ENCODE results near the gene PKD2L2. TPM values are rescaled to one million over a fixed set of nuclear protein-coding genes. Genes with fewer than 3 reads are reported as not detected.

Gene PKD2L2
- total RNA-seq, 1 experiment from 2014 or later = not detected

DNA sequence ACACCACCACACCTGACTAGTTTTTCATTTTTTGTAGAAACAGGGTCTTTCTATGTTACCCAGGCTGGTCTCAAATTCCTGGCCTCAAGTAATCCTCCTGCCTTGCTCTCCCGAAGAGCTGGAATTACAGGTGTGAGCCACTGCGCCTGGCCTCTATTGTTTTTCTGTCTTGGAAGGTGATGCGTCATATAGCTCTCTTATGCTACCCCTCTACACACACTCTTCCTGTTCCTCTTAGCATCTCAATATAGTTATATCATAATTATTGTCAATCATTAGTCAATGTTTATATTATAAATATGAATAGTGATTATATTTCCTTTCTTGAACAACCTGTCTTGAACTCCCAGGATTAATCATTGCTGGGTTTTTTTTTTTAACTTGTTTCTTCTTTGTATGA lies 7.3 kb downstream of the PKD2L2 start:
- Mint-ChIP-seq H3K36me3 (ENCODE audit: insufficient read depth, unreplicated experiment) (no peaks in the 10 kb centered on the region), H3K4me3 (ENCODE audit: unreplicated experiment) (no peak overlapping the region), H3K27me3 (ENCODE audit: insufficient read depth, unreplicated experiment) (no peaks in the 10 kb centered on the region), H3K27ac (ENCODE audit: low read depth, unreplicated experiment) (no peak overlapping the region), H3K4me1 (ENCODE audit: insufficient read depth, unreplicated experiment) (peaks cover 6% of the 10 kb centered on the region), H3K9me3 (ENCODE audit: unreplicated experiment) (no peaks in the 10 kb centered on the region)
- TF ChIP-seq, protein P1, sequence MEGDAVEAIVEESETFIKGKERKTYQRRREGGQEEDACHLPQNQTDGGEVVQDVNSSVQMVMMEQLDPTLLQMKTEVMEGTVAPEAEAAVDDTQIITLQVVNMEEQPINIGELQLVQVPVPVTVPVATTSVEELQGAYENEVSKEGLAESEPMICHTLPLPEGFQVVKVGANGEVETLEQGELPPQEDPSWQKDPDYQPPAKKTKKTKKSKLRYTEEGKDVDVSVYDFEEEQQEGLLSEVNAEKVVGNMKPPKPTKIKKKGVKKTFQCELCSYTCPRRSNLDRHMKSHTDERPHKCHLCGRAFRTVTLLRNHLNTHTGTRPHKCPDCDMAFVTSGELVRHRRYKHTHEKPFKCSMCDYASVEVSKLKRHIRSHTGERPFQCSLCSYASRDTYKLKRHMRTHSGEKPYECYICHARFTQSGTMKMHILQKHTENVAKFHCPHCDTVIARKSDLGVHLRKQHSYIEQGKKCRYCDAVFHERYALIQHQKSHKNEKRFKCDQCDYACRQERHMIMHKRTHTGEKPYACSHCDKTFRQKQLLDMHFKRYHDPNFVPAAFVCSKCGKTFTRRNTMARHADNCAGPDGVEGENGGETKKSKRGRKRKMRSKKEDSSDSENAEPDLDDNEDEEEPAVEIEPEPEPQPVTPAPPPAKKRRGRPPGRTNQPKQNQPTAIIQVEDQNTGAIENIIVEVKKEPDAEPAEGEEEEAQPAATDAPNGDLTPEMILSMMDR (IDR thresholded peaks at IDR 0.05; ENCODE audit: unreplicated experiment) = no peak
- DNase-seq (ENCODE audit: unreplicated experiment) = no peak
- intact Hi-C loops (cut with micrococcal nuclease) = no loop called here
- no TSS peak for BruUV-seq (replicated peaks)
- ChIA-PET CTCF (interaction anchor here (0.7 to 1.4 kb wide), 3 partner anchors 33 to 118 kb away, joined by 3 to 4 read pairs (median 3); no protein-coding TSS in a partner anchor), POLR2A (interaction anchor here (1.0 kb wide), 2 partner anchors 11 to 14 kb away, joined by 3 to 5 read pairs; no protein-coding TSS in a partner anchor)

DNA sequence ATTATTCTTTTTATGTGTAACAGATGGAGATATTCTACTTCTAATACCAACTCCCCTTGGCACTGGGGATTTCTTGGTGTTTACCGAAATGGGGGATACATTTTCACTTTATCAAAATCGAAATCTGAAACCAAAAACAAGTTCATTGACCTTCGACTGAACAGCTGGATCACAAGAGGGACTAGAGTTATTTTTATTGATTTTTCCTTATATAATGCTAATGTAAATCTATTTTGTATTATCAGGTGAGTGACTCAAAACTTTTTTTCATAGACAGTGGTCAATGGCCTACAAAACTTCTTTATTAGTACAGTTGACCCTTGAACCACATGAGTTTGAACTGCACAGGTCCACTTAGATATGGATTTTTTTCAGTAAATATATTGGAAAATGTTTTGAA lies 10.2 kb downstream of the PKD2L2 start:
- CTCF ChIA-PET = no interaction called here
- DNase-seq (ENCODE audit: unreplicated experiment) = no peak
- intact Hi-C loops (cut with micrococcal nuclease) = no loop called here
- H3K27ac Mint-ChIP-seq (ENCODE audit: low read depth, unreplicated experiment) = no peak overlapping the region
- no TSS peak for BruUV-seq (replicated peaks)
- no peaks in the 10 kb centered on the region for H3K9me3 Mint-ChIP-seq (ENCODE audit: unreplicated experiment)
- H3K36me3 Mint-ChIP-seq (ENCODE audit: insufficient read depth, unreplicated experiment) = no peaks in the 10 kb centered on the region
- no peaks in the 10 kb centered on the region for H3K27me3 Mint-ChIP-seq (ENCODE audit: insufficient read depth, unreplicated experiment)
- no peak overlapping the region for H3K4me3 Mint-ChIP-seq (ENCODE audit: unreplicated experiment)
- peaks cover 6% of the 10 kb centered on the region for H3K4me1 Mint-ChIP-seq (ENCODE audit: insufficient read depth, unreplicated experiment)
- POLR2A ChIA-PET = no interaction called here
- TF ChIP-seq, protein P1 (IDR thresholded peaks at IDR 0.05; ENCODE audit: unreplicated experiment) = no peak

- CTCF ChIA-PET = interaction anchor here (0.7 kb wide), 2 partner anchors 26 to 123 kb away, joined by 3 to 4 read pairs; no protein-coding TSS in a partner anchor
These were observed 12.0 kb downstream of the PKD2L2 start for GRCh38 chr5:137901011-137901817.

More at GRCh38 chr5:137901011-137901817, 12.0 kb downstream of the PKD2L2 start:
- intact Hi-C loops (cut with micrococcal nuclease) = no loop called here
- H3K9me3 Mint-ChIP-seq (ENCODE audit: unreplicated experiment) = no peaks in the 10 kb centered on the region
- H3K27ac Mint-ChIP-seq (ENCODE audit: low read depth, unreplicated experiment) = no peak overlapping the region
- peaks cover 6% of the 10 kb centered on the region for H3K4me1 Mint-ChIP-seq (ENCODE audit: insufficient read depth, unreplicated experiment)
- TF ChIP-seq, protein P1 (IDR thresholded peaks at IDR 0.05; ENCODE audit: unreplicated experiment) = no peak
- no peaks in the 10 kb centered on the region for H3K36me3 Mint-ChIP-seq (ENCODE audit: insufficient read depth, unreplicated experiment)
- H3K27me3 Mint-ChIP-seq (ENCODE audit: insufficient read depth, unreplicated experiment) = no peaks in the 10 kb centered on the region
- no peak overlapping the region for H3K4me3 Mint-ChIP-seq (ENCODE audit: unreplicated experiment)
- POLR2A ChIA-PET = interaction anchor here (0.9 to 1.1 kb wide), 2 partner anchors 18 to 21 kb away, joined by 3 to 6 read pairs; no protein-coding TSS in a partner anchor
- no TSS peak for BruUV-seq (replicated peaks)
- no peak for DNase-seq (ENCODE audit: unreplicated experiment)

Measured in MCF 10A (cell line).